Muscle of leg (tissue), 11 donors: ENCODE measurements around the gene ROBO2. TPM values are rescaled to one million over a fixed set of nuclear protein-coding genes. Genes with fewer than 3 reads are reported as not detected.

Experiments used
- DNase-seq: peaks from one replicate; pipeline ENCODE4 v3.0.0; 2013
- H3K27ac ChIP-seq: one replicate; pipeline ENCODE4 v1.5.1; 2013; ENCODE audit warnings: mild to moderate bottlenecking, low read length, control low read depth
- H3K27me3 ChIP-seq: one replicate; pipeline ENCODE4 v1.6.1; 2013; ENCODE audit warnings: low read length; ENCODE audit not compliant: control insufficient read depth, insufficient read depth
- H3K36me3 ChIP-seq: one replicate; pipeline ENCODE4 v1.6.1; 2013; ENCODE audit warnings: low read length; ENCODE audit not compliant: control insufficient read depth, insufficient read depth
- H3K4me1 ChIP-seq: one replicate; pipeline ENCODE4 v1.6.1; 2013; ENCODE audit warnings: low read length; ENCODE audit not compliant: control insufficient read depth, insufficient read depth
- H3K4me3 ChIP-seq: one replicate; pipeline ENCODE4 v1.5.1; 2013; ENCODE audit warnings: low read length, control low read depth
- H3K9me3 ChIP-seq: replicated peaks from 2 replicates; pipeline ENCODE4 v1.6.1; 2013; ENCODE audit warnings: low read depth, low read length; ENCODE audit not compliant: control insufficient read depth
- WGBS: methylation state at CpG from one replicate; pipeline ENCODE4 v1.1.5; 2013; ENCODE audit warnings: missing lambda C conversion rate; ENCODE audit not compliant: insufficient coverage; 5-methylcytosine and 5-hydroxymethylcytosine counted together
- polyA plus RNA-seq, 8 donors: library from polyadenylated mRNA; unstranded; fragments of 120-200 nt; gene quantifications; one replicate each; pipeline versions ENCODE4 v1.2.1 to v1.2.3, GENCODE V29; 2013; ENCODE audit warnings: inconsistent platforms in 1 of 8, low replicate concordance in 1 of 8; ENCODE audit not compliant: insufficient read length in 8 of 8, insufficient read depth in 1 of 8
- total RNA-seq: library from RNA; stranded (reverse); fragments of 120-200 nt; gene quantifications from one replicate; pipeline ENCODE4 v1.2.4, GENCODE V29; 2013

Gene ROBO2
- total and polyA plus RNA-seq, 9 donors, result 2.8 to 14.6 (median 4.8) TPM

GRCh38 chr3:77563012-77563411, 523.1 kb downstream of the ROBO2 start:
- Histone ChIP-seq H3K4me1 (no peaks in the 10 kb centered on the region), H3K4me3 (no peak overlapping the region), H3K27me3 (no peaks in the 10 kb centered on the region), H3K36me3 (no peaks in the 10 kb centered on the region), H3K9me3 (no peaks in the 10 kb centered on the region), H3K27ac (no peak overlapping the region)
- no CpG with 5 or more reads among the region's 1 CpG for WGBS
- no peak for DNase-seq

- Histone ChIP-seq H3K36me3 (no peaks in the 10 kb centered on the region), H3K27ac (no peak overlapping the region), H3K4me1 (no peaks in the 10 kb centered on the region), H3K4me3 (no peak overlapping the region), H3K27me3 (no peaks in the 10 kb centered on the region), H3K9me3 (no peaks in the 10 kb centered on the region)
- no peak for DNase-seq
- WGBS, result 66% methylated on average over 5 of the region's 6 CpGs
Observed at GRCh38 chr3:77566055-77566454, 526.2 kb downstream of the ROBO2 start.

GRCh38 chr3:77571971-77572715, 532.2 kb downstream of the ROBO2 start:
- H3K4me1 ChIP-seq, result no peaks in the 10 kb centered on the region
- no peak overlapping the region for H3K27ac ChIP-seq
- DNase-seq, result no peak
- H3K9me3 ChIP-seq, result no peaks in the 10 kb centered on the region
- no CpG with 5 or more reads among the region's 5 CpGs for WGBS
- H3K27me3 ChIP-seq, result no peaks in the 10 kb centered on the region
- H3K36me3 ChIP-seq, result no peaks in the 10 kb centered on the region
- H3K4me3 ChIP-seq, result no peak overlapping the region

- DNase-seq, result no peak
- Histone ChIP-seq H3K27ac (no peak overlapping the region), H3K27me3 (no peaks in the 10 kb centered on the region), H3K9me3 (no peaks in the 10 kb centered on the region), H3K36me3 (no peaks in the 10 kb centered on the region), H3K4me3 (no peak overlapping the region), H3K4me1 (no peaks in the 10 kb centered on the region)
- WGBS, result 100% methylated on average over 1 of the region's 3 CpGs
Observed at GRCh38 chr3:77577264-77577663, 537.4 kb downstream of the ROBO2 start.

DNA sequence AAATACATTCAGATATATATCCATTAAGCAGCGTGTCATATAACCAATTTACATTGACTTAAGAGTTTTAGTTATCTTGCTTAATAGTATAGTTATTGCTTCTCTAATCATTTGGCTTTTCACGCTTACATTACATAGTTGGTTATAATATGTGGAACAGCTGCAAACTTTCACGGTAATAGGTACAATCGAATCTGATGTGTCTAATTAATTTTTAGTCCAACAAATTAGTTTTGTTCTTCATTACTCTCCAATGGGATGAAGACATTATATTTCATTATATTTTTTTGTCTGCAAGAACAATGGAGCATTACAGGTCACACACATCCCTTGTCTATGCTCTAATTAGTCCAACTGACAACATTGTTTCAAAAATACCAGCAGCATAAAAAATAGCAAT, 546.3 kb downstream of the ROBO2 start:
- H3K9me3 ChIP-seq, result no peaks in the 10 kb centered on the region
- H3K4me3 ChIP-seq, result no peak overlapping the region
- no peaks in the 10 kb centered on the region for H3K4me1 ChIP-seq
- DNase-seq, result no peak
- WGBS, result no CpG with 5 or more reads among the region's 4 CpGs
- H3K27ac ChIP-seq, result no peak overlapping the region
- no peaks in the 10 kb centered on the region for H3K27me3 ChIP-seq
- H3K36me3 ChIP-seq, result no peaks in the 10 kb centered on the region

- Histone ChIP-seq H3K9me3 (no peaks in the 10 kb centered on the region), H3K4me1 (no peaks in the 10 kb centered on the region), H3K27me3 (no peaks in the 10 kb centered on the region), H3K36me3 (no peaks in the 10 kb centered on the region), H3K27ac (no peak overlapping the region), H3K4me3 (no peak overlapping the region)
- DNase-seq, result no peak
- 100% methylated on average over 2 of the region's 3 CpGs for WGBS
Observed at GRCh38 chr3:77588863-77589262, 549.0 kb downstream of the ROBO2 start.

DNA sequence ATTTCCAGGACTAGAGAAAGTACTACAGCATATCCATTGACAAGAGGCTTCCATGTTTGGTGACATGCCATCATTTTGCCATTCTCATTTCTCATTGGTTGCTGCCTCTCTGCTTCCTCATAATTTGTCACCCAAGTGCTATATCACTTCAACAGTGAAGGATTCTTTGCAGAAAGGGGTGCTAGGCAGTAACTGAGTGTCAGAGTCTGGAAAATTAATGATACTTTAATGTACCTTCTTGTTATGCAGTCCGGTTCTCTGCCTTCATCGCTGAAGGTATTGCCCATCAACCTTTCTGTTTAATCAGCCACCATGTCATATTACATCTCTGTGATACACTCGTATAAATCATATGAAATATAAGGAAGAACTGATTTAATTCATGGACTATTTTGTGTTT, 550.3 kb downstream of the ROBO2 start:
- DNase-seq, result no peak
- WGBS, result no CpG with 5 or more reads among the region's 3 CpGs
- Histone ChIP-seq H3K27ac (no peak overlapping the region), H3K36me3 (no peaks in the 10 kb centered on the region), H3K4me1 (no peaks in the 10 kb centered on the region), H3K27me3 (no peaks in the 10 kb centered on the region), H3K9me3 (no peaks in the 10 kb centered on the region), H3K4me3 (no peak overlapping the region)

DNA sequence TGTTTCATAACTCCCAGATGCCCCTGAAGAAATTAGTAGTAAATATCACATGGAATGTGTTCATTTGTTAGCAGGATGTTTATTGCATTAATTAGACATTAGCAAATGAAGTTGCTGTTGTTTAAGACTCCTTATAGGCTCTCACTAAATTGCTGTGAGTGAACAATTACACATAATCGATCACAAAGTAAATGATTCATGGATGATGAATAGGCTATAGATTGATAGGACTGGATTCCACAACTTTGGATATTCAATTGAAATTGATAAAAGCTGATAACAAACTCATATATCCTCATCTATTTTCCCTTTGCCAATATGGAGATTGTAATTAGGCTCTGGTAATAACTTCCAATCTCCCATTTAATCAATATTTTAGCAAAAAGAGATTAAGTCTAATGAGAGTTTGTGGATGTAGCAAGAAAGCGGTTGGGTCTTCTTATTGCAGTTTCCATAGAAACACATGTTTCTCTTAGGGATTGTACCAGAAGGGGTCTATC, 555.5 kb downstream of the ROBO2 start:
- Histone ChIP-seq H3K27ac (no peak overlapping the region), H3K27me3 (no peaks in the 10 kb centered on the region), H3K4me3 (no peak overlapping the region), H3K9me3 (no peaks in the 10 kb centered on the region), H3K36me3 (no peaks in the 10 kb centered on the region), H3K4me1 (no peaks in the 10 kb centered on the region)
- WGBS, result no CpG with 5 or more reads among the region's 2 CpGs
- DNase-seq, result no peak

DNA sequence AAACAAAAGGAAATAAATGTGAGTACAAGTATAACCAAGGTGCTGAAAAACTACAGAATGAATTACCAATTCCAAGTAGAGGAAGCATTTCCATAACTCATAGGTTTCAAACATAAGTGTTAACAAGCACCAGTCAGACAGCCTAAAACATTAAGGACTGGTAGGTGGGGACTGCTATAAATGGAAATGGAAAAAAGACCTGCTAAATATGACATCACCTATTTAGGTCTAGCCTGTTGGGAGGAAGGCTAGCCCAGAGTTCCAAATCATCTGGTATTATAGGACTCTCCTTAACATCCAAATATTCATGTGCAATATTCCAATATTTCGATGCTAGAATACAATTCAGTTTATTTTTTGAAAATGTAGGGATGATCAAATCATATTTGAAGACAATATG, 560.0 kb downstream of the ROBO2 start:
- WGBS, result no CpG with 5 or more reads among the region's 1 CpG
- Histone ChIP-seq H3K27me3 (no peaks in the 10 kb centered on the region), H3K4me1 (no peaks in the 10 kb centered on the region), H3K36me3 (no peaks in the 10 kb centered on the region), H3K4me3 (no peak overlapping the region), H3K9me3 (no peaks in the 10 kb centered on the region), H3K27ac (no peak overlapping the region)
- DNase-seq, result no peak

- Histone ChIP-seq H3K27me3 (no peaks in the 10 kb centered on the region), H3K4me3 (no peak overlapping the region), H3K4me1 (no peaks in the 10 kb centered on the region), H3K27ac (no peak overlapping the region), H3K9me3 (no peaks in the 10 kb centered on the region), H3K36me3 (no peaks in the 10 kb centered on the region)
- DNase-seq, result no peak
- 91% methylated on average over 7 of the region's 9 CpGs for WGBS
Observed at GRCh38 chr3:77601823-77602415, 562.0 kb downstream of the ROBO2 start.
